Fibroblast of mammary gland (primary cell): ENCODE data around the gene SEMA4G.

Experiments used
- DNase-seq: peaks from one replicate; pipeline ENCODE4 v3.0.0-alpha.2; 2010; ENCODE audit warnings: low read depth
- H3K4me3 ChIP-seq: 2 replicates; pipeline ENCODE4 v1.5.1; 2011; ENCODE audit warnings: low read depth, mild to moderate bottlenecking, low read length, moderate library complexity; ENCODE audit not compliant: control insufficient read depth
- CTCF ChIP-seq: conservative IDR thresholded peaks from 2 replicates; pipeline ENCODE4 v1.5.1; 2011; ENCODE audit warnings: low read depth, low read length, inconsistent platforms; ENCODE audit not compliant: control insufficient read depth, insufficient read depth

Gene SEMA4G

GRCh38 chr10:100969187-100970075 lies at the start of gene SEMA4G:
TSS of gene SEMA4G (plus strand) at chr10:100969504. CDS start at chr10:100972913, 3,409 bp downstream.
- DNase-seq: peak; percentile 21
- peak; percentile 70 for TF ChIP-seq CTCF
- H3K4me3 ChIP-seq: peak within 1 kb of the TSS; percentile 52

- no peak for DNase-seq
- TF ChIP-seq CTCF: no peak
- H3K4me3 ChIP-seq: no peak overlapping the region
These were observed 45.7 kb upstream of the SEMA4G start for GRCh38 chr10:100923580-100923979.

GRCh38 chr10:100927266-100927665 lies 42.0 kb upstream of the SEMA4G start:
- H3K4me3 ChIP-seq: no peak overlapping the region
- TF ChIP-seq CTCF: no peak
- DNase-seq: no peak

- TF ChIP-seq CTCF: no peak
- no peak for DNase-seq
These were observed 41.3 kb upstream of the SEMA4G start for GRCh38 chr10:100928039-100928438.

GRCh38 chr10:100930368-100930767 lies 38.9 kb upstream of the SEMA4G start:
- no peak for DNase-seq
- no peak for TF ChIP-seq CTCF
- no peak overlapping the region for H3K4me3 ChIP-seq

More at GRCh38 chr10:100928039-100928438, 41.3 kb upstream of the SEMA4G start:
- no peak overlapping the region for H3K4me3 ChIP-seq

- TF ChIP-seq CTCF: peak; percentile 59
- DNase-seq: peak; percentile 21
- H3K4me3 ChIP-seq: no peak overlapping the region
These were observed 35.1 kb upstream of the SEMA4G start for GRCh38 chr10:100934084-100934659.
